HepG2 (cell line): ENCODE data around the gene KRT16.

Experiments used
- CREB1 ChIP-seq, 2 experiments: fragments of 450-650 bp in 1 of 2; IDR thresholded peaks; 2 replicates each; pipeline ENCODE4 v1.6.1; 2016 to 2017; ENCODE audit warnings: control low read depth in 1 of 2, mild to moderate bottlenecking in 1 of 2, missing compliant biosample characterization in 1 of 2, missing genetic modification characterization in 1 of 2
- DMAP1 ChIP-seq: IDR thresholded peaks from 2 replicates; pipeline ENCODE4 v1.6.1; 2016
- FOXK2 ChIP-seq: fragments of 450-650 bp; IDR thresholded peaks from 2 replicates; pipeline ENCODE4 v1.6.1; 2016
- MYC ChIP-seq: sonication (generic); formaldehyde crosslinking; IDR thresholded peaks from 2 replicates; pipeline ENCODE4 v1.9.0; 2021; ENCODE audit warnings: missing genetic modification reagents, borderline replicate concordance
- RXRA ChIP-seq: sonication (generic); formaldehyde crosslinking; IDR thresholded peaks from 2 replicates; pipeline ENCODE4 v1.5.1; 2020; ENCODE audit warnings: missing genetic modification reagents
- SRF ChIP-seq: IDR thresholded peaks from 2 replicates; pipeline ENCODE4 v1.6.1; 2011; ENCODE audit warnings: mild to moderate bottlenecking, low read depth, low read length, moderate library complexity
- TARDBP ChIP-seq: sonication (generic); formaldehyde crosslinking; IDR thresholded peaks from 2 replicates; pipeline ENCODE4 v1.8.0; 2022; ENCODE audit warnings: mild to moderate bottlenecking, missing genetic modification reagents
- ZBTB1 ChIP-seq: sonication (generic); formaldehyde crosslinking; IDR thresholded peaks from 2 replicates; pipeline ENCODE4 v1.4.0; 2020; ENCODE audit warnings: missing genetic modification reagents, borderline replicate concordance
- TF ChIP-seq, protein P1 (sequence below): sonication (generic); formaldehyde crosslinking; IDR thresholded peaks from 2 replicates; pipeline ENCODE4 v1.5.0; 2020; ENCODE audit warnings: mild to moderate bottlenecking, missing genetic modification reagents, moderate library complexity
- TF ChIP-seq, protein P2 (sequence below): sonication (generic); formaldehyde crosslinking; IDR thresholded peaks from 2 replicates; pipeline ENCODE4 v1.4.0; 2020; ENCODE audit warnings: missing genetic modification reagents
- TF ChIP-seq, protein P3 (sequence below): sonication (generic); formaldehyde crosslinking; conservative IDR thresholded peaks from 2 replicates; pipeline ENCODE4 v1.4.0; 2020; ENCODE audit warnings: mild to moderate bottlenecking, missing genetic modification reagents, moderate library complexity

DNA sequence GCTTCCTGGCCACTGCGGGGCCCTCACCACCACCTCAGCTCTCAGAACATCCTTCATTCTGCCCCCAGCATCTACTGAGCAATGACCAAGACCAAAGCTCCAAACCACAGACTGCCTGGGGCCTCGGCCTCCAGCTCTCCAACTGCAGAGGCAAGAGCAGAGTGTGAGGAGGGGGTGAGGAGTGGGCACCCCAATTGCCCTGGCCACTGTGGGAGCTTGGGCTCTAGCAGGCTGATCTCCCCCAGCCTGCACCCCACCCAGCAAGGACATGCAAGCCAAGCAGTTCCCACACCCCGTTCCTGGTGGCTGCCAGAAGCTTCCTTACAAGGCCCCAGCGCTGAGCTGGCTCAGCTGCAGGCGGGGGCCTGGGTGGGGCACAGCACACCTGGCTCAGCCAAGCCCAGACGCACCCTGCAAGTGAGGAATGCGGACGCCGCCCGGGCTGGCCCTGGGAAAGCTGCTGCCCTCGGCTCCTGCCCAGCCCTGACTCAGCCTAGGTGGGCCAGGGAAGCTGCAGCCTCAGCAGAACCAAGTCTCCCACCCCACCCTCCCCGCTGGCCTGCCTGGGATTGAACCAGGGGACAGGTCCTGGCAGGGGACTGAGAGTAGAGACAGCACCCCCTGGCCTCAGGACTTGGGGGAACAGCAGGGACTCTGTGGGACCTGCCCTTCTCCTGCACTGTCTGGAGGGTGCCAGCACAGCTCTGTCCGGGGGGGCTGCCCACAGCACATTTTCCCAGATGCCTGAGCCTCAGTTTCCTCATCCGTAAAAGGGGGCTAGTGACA is 41.5 kb upstream of the KRT16 start:
- TF ChIP-seq TARDBP, result no peak
- TF ChIP-seq, protein P1, sequence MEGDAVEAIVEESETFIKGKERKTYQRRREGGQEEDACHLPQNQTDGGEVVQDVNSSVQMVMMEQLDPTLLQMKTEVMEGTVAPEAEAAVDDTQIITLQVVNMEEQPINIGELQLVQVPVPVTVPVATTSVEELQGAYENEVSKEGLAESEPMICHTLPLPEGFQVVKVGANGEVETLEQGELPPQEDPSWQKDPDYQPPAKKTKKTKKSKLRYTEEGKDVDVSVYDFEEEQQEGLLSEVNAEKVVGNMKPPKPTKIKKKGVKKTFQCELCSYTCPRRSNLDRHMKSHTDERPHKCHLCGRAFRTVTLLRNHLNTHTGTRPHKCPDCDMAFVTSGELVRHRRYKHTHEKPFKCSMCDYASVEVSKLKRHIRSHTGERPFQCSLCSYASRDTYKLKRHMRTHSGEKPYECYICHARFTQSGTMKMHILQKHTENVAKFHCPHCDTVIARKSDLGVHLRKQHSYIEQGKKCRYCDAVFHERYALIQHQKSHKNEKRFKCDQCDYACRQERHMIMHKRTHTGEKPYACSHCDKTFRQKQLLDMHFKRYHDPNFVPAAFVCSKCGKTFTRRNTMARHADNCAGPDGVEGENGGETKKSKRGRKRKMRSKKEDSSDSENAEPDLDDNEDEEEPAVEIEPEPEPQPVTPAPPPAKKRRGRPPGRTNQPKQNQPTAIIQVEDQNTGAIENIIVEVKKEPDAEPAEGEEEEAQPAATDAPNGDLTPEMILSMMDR, result no peak
- no peak for TF ChIP-seq DMAP1 (CRISPR knock-in tag)
- no peak for TF ChIP-seq CREB1 (IDR thresholded peaks at IDR 0.05)
- TF ChIP-seq CREB1 (CRISPR knock-in tag; IDR thresholded peaks at IDR 0.05), result no peak
- no peak for TF ChIP-seq FOXK2
- TF ChIP-seq, protein P2, sequence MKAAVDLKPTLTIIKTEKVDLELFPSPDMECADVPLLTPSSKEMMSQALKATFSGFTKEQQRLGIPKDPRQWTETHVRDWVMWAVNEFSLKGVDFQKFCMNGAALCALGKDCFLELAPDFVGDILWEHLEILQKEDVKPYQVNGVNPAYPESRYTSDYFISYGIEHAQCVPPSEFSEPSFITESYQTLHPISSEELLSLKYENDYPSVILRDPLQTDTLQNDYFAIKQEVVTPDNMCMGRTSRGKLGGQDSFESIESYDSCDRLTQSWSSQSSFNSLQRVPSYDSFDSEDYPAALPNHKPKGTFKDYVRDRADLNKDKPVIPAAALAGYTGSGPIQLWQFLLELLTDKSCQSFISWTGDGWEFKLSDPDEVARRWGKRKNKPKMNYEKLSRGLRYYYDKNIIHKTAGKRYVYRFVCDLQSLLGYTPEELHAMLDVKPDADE (CRISPR knock-in tag), result no peak
- no peak for TF ChIP-seq ZBTB1 (CRISPR knock-in tag)
- no peak for TF ChIP-seq SRF
- no peak for TF ChIP-seq MYC (CRISPR knock-in tag)
- TF ChIP-seq RXRA (CRISPR knock-in tag), result no peak
- TF ChIP-seq, protein P3, sequence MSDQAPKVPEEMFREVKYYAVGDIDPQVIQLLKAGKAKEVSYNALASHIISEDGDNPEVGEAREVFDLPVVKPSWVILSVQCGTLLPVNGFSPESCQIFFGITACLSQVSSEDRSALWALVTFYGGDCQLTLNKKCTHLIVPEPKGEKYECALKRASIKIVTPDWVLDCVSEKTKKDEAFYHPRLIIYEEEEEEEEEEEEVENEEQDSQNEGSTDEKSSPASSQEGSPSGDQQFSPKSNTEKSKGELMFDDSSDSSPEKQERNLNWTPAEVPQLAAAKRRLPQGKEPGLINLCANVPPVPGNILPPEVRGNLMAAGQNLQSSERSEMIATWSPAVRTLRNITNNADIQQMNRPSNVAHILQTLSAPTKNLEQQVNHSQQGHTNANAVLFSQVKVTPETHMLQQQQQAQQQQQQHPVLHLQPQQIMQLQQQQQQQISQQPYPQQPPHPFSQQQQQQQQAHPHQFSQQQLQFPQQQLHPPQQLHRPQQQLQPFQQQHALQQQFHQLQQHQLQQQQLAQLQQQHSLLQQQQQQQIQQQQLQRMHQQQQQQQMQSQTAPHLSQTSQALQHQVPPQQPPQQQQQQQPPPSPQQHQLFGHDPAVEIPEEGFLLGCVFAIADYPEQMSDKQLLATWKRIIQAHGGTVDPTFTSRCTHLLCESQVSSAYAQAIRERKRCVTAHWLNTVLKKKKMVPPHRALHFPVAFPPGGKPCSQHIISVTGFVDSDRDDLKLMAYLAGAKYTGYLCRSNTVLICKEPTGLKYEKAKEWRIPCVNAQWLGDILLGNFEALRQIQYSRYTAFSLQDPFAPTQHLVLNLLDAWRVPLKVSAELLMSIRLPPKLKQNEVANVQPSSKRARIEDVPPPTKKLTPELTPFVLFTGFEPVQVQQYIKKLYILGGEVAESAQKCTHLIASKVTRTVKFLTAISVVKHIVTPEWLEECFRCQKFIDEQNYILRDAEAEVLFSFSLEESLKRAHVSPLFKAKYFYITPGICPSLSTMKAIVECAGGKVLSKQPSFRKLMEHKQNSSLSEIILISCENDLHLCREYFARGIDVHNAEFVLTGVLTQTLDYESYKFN (CRISPR knock-in tag), result no peak
